HL-60 (cell line): ENCODE results near the gene RAD18.

Experiments
- DNase-seq, 2 experiments: peaks; one replicate each; pipeline ENCODE4 v3.0.0-alpha.2; 2010 to 2020; ENCODE audit warnings: low read depth in 1 of 2, low spot score in 1 of 2
- H3K27ac ChIP-seq: fragments of 250-450 bp; sonication (Bioruptor Pico); replicated peaks from 2 replicates; pipeline ENCODE4 v1.5.1; 2020; ENCODE audit warnings: mild to moderate bottlenecking, moderate library complexity
- H3K27me3 ChIP-seq: fragments of 250-450 bp; sonication (Bioruptor Pico); 2 replicates; pipeline ENCODE4 v1.5.1; 2021; ENCODE audit warnings: mild to moderate bottlenecking, moderate library complexity; ENCODE audit not compliant: insufficient read depth, poor library complexity, severe bottlenecking
- H3K4me3 ChIP-seq: replicated peaks from 2 replicates; pipeline ENCODE4 v1.5.1; 2011; ENCODE audit warnings: mild to moderate bottlenecking, control low read depth, low read length; ENCODE audit not compliant: insufficient read depth
- GABPA ChIP-seq: IDR thresholded peaks from 2 replicates; pipeline ENCODE4 v1.6.1; 2012; ENCODE audit warnings: low read depth
- POLR2AphosphoS5 ChIP-seq: IDR thresholded peaks from 2 replicates; pipeline ENCODE4 v1.6.1; 2012; ENCODE audit warnings: low read depth
- SPI1 ChIP-seq: IDR thresholded peaks from 2 replicates; pipeline ENCODE4 v1.6.1; 2012; ENCODE audit warnings: low read depth, mild to moderate bottlenecking, borderline replicate concordance
- TF ChIP-seq, protein P1 (sequence below): IDR thresholded peaks from 2 replicates; pipeline ENCODE4 v1.6.1; 2012; ENCODE audit warnings: low read depth; ENCODE audit not compliant: insufficient replicate concordance
- TF ChIP-seq, protein P2 (sequence below): IDR thresholded peaks from one replicate; pipeline ENCODE4 v1.5.1; 2011; ENCODE audit warnings: low read length, control low read depth, inconsistent platforms; ENCODE audit not compliant: insufficient read depth

RAD18 gene

GRCh38 chr3:8857720-8858367 lies 105.4 kb downstream of the RAD18 start:
- no peak for TF ChIP-seq POLR2AphosphoS5
- TF ChIP-seq, protein P1, sequence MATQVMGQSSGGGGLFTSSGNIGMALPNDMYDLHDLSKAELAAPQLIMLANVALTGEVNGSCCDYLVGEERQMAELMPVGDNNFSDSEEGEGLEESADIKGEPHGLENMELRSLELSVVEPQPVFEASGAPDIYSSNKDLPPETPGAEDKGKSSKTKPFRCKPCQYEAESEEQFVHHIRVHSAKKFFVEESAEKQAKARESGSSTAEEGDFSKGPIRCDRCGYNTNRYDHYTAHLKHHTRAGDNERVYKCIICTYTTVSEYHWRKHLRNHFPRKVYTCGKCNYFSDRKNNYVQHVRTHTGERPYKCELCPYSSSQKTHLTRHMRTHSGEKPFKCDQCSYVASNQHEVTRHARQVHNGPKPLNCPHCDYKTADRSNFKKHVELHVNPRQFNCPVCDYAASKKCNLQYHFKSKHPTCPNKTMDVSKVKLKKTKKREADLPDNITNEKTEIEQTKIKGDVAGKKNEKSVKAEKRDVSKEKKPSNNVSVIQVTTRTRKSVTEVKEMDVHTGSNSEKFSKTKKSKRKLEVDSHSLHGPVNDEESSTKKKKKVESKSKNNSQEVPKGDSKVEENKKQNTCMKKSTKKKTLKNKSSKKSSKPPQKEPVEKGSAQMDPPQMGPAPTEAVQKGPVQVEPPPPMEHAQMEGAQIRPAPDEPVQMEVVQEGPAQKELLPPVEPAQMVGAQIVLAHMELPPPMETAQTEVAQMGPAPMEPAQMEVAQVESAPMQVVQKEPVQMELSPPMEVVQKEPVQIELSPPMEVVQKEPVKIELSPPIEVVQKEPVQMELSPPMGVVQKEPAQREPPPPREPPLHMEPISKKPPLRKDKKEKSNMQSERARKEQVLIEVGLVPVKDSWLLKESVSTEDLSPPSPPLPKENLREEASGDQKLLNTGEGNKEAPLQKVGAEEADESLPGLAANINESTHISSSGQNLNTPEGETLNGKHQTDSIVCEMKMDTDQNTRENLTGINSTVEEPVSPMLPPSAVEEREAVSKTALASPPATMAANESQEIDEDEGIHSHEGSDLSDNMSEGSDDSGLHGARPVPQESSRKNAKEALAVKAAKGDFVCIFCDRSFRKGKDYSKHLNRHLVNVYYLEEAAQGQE = no peak
- TF ChIP-seq GABPA = no peak
- TF ChIP-seq, protein P2, sequence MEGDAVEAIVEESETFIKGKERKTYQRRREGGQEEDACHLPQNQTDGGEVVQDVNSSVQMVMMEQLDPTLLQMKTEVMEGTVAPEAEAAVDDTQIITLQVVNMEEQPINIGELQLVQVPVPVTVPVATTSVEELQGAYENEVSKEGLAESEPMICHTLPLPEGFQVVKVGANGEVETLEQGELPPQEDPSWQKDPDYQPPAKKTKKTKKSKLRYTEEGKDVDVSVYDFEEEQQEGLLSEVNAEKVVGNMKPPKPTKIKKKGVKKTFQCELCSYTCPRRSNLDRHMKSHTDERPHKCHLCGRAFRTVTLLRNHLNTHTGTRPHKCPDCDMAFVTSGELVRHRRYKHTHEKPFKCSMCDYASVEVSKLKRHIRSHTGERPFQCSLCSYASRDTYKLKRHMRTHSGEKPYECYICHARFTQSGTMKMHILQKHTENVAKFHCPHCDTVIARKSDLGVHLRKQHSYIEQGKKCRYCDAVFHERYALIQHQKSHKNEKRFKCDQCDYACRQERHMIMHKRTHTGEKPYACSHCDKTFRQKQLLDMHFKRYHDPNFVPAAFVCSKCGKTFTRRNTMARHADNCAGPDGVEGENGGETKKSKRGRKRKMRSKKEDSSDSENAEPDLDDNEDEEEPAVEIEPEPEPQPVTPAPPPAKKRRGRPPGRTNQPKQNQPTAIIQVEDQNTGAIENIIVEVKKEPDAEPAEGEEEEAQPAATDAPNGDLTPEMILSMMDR = no peak
- no peak for TF ChIP-seq SPI1
- Histone ChIP-seq H3K27ac (no peak overlapping the region), H3K4me3 (no peak overlapping the region), H3K27me3 (no peaks in the 10 kb centered on the region)
- no peak for DNase-seq

GRCh38 chr3:8856721-8857120 lies 106.6 kb downstream of the RAD18 start:
- no peak overlapping the region for H3K4me3 ChIP-seq
- no peak for DNase-seq
- TF ChIP-seq, protein P1 = no peak
- TF ChIP-seq SPI1 (no peak), GABPA (no peak), POLR2AphosphoS5 (no peak)
- TF ChIP-seq, protein P2 = no peak
- no peaks in the 10 kb centered on the region for H3K27me3 ChIP-seq
- H3K27ac ChIP-seq = no peak overlapping the region

GRCh38 chr3:8856071-8856470 lies 107.2 kb downstream of the RAD18 start:
- no peak overlapping the region for H3K27ac ChIP-seq
- no peak overlapping the region for H3K4me3 ChIP-seq
- DNase-seq = no peak
- H3K27me3 ChIP-seq = no peaks in the 10 kb centered on the region
- TF ChIP-seq, protein P1 = no peak
- TF ChIP-seq GABPA = no peak
- TF ChIP-seq POLR2AphosphoS5 = no peak
- TF ChIP-seq, protein P2 = no peak
- no peak for TF ChIP-seq SPI1
